HepG2 (cell line): ENCODE measurements around the gene FTSJ1. TPM values are rescaled to one million over a fixed set of nuclear protein-coding genes. Genes with fewer than 3 reads are reported as not detected.

Experiments
- ARNTL ChIP-seq: sonication (generic); formaldehyde crosslinking; IDR thresholded peaks from 2 replicates; pipeline ENCODE4 v1.4.0; 2020; ENCODE audit warnings: mild to moderate bottlenecking, missing genetic modification reagents
- GATAD2A ChIP-seq: IDR thresholded peaks from 2 replicates; pipeline ENCODE4 v1.6.1; 2016
- ISL2 ChIP-seq: sonication (generic); formaldehyde crosslinking; IDR thresholded peaks from 2 replicates; pipeline ENCODE4 v1.5.0; 2020; ENCODE audit warnings: missing genetic modification reagents
- POLR2G ChIP-seq: fragments of 200-400 bp; formaldehyde crosslinking; IDR thresholded peaks from 2 replicates; pipeline ENCODE4 v1.6.1; 2018; ENCODE audit warnings: mild to moderate bottlenecking, low read depth, low read length, moderate library complexity
- SAP130 ChIP-seq: IDR thresholded peaks from 2 replicates; pipeline ENCODE4 v1.6.1; 2016; ENCODE audit warnings: low read depth
- SKI ChIP-seq: fragments of 450-650 bp; IDR thresholded peaks from one replicate; pipeline ENCODE4 v1.6.1; 2018; ENCODE audit warnings: mild to moderate bottlenecking; ENCODE audit not compliant: partially characterized antibody
- TOE1 ChIP-seq: sonication (generic); formaldehyde crosslinking; IDR thresholded peaks from 2 replicates; pipeline ENCODE4 v1.4.0; 2020; ENCODE audit warnings: mild to moderate bottlenecking, missing genetic modification reagents
- ZBTB20 ChIP-seq: sonication (generic); formaldehyde crosslinking; IDR thresholded peaks from 2 replicates; pipeline ENCODE4 v1.8.1; 2023; ENCODE audit warnings: missing genetic modification reagents, low read depth, mild to moderate bottlenecking, borderline replicate concordance
- ZFP90 ChIP-seq: sonication (generic); formaldehyde crosslinking; IDR thresholded peaks from 2 replicates; pipeline ENCODE4 v1.8.0; 2022; ENCODE audit warnings: missing genetic modification reagents, mild to moderate bottlenecking, inconsistent platforms, borderline replicate concordance
- ZNF20 ChIP-seq: sonication (generic); formaldehyde crosslinking; IDR thresholded peaks from 2 replicates; pipeline ENCODE4 v1.4.0; 2020; ENCODE audit warnings: mild to moderate bottlenecking, moderate library complexity, missing genetic modification reagents
- ZNF430 ChIP-seq: sonication (generic); formaldehyde crosslinking; IDR thresholded peaks from 2 replicates; pipeline ENCODE4 v1.9.0; 2021; ENCODE audit warnings: mild to moderate bottlenecking, missing genetic modification reagents
- ZNF7 ChIP-seq: IDR thresholded peaks from 2 replicates; pipeline ENCODE4 v1.6.1; 2016; ENCODE audit warnings: missing biosample characterization, missing genetic modification reagents
- ZSCAN31 ChIP-seq: sonication (generic); formaldehyde crosslinking; IDR thresholded peaks from 2 replicates; pipeline ENCODE4 v1.5.0; 2020; ENCODE audit warnings: low read depth, mild to moderate bottlenecking, missing genetic modification reagents
- polyA plus RNA-seq, 8 experiments: library from polyadenylated mRNA; depleted of rRNA in 3 of 8; stranded (reverse) in 7 of 8; unstranded in 1 of 8; fragments of >200 nt; fragmentation: Illumina TruSeq in 4 of 8; extraction: Trizol in 4 of 8; gene quantifications; 2 replicates each; pipeline versions ENCODE4 v1.2.1 to v1.2.3, GENCODE V29; 2011 to 2016; ENCODE audit warnings: low read depth in 4 of 8, missing spikeins in 1 of 8, mixed read lengths in 1 of 8; ENCODE audit not compliant: insufficient read depth in 1 of 8
- total RNA-seq, 5 experiments: library from RNA; depleted of rRNA; stranded (reverse); fragments of >200 nt; fragmentation: Illumina TruSeq; extraction: Trizol; gene quantifications; 2 replicates each; pipeline ENCODE4 v1.2.3, GENCODE V29; 2016; ENCODE audit warnings: low read depth in 1 of 5
- TF ChIP-seq, protein P1 (sequence below): sonication (generic); formaldehyde crosslinking; IDR thresholded peaks from 2 replicates; pipeline ENCODE4 v1.4.0; 2020; ENCODE audit warnings: missing genetic modification reagents, mild to moderate bottlenecking, borderline replicate concordance
- TF ChIP-seq, protein P2 (sequence below): sonication (generic); formaldehyde crosslinking; IDR thresholded peaks from 2 replicates; pipeline ENCODE4 v1.4.0; 2020; ENCODE audit warnings: low read depth, mild to moderate bottlenecking, missing genetic modification reagents
- TF ChIP-seq, protein P3 (sequence below): sonication (generic); formaldehyde crosslinking; IDR thresholded peaks from 2 replicates; pipeline ENCODE4 v1.4.0; 2020; ENCODE audit warnings: mild to moderate bottlenecking, missing genetic modification reagents
- TF ChIP-seq, protein P4 (sequence below): sonication (generic); formaldehyde crosslinking; IDR thresholded peaks from 2 replicates; pipeline ENCODE4 v1.4.0; 2020; ENCODE audit warnings: missing genetic modification reagents
- TF ChIP-seq, protein P5 (sequence below): sonication (generic); formaldehyde crosslinking; IDR thresholded peaks from 2 replicates; pipeline ENCODE4 v1.4.0; 2020; ENCODE audit warnings: missing genetic modification reagents

FTSJ1 gene
- total and polyA plus RNA-seq, 2 of the 13 experiments (the other 11 are each of a cell fraction or from before 2014, with no cell fraction given) = 30.3 to 37.9 TPM

DNA sequence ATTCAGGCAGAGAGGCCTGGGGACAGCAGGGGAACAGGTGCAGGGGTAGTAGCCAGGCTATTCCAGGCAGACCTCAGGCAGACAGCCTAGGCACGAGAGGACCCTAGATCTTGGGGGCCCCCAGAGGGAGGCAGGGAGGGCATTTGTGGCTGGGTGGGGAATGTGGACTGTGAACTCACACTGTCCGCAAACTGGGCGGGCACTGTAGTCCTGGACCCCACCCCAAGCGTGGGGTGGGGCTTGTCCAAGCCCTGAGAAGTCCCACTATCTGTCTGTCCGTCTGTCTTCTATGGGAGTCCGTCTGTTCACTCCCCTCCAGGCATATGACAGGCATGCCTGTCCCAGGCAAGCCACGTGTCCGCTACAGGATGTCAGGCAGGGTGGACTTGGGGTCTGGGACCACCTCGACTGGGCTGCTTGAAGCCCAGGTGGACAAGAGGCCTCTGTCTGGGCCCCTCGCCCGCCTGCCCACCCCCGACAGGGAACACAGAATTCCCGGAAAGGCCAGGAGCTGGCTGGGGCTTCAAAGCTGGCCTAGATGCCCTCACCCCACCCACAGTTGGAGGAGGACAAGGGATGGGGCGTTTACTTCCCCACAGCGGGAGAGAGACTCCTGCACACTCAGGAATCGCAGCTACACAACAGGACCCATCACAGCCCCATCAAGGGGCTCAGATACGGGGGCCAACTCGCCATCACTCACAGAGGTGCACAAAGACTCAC lies 5.7 kb upstream of the FTSJ1 start, which contains the start of gene SLC38A5 (continued):
- TF ChIP-seq, protein P1, sequence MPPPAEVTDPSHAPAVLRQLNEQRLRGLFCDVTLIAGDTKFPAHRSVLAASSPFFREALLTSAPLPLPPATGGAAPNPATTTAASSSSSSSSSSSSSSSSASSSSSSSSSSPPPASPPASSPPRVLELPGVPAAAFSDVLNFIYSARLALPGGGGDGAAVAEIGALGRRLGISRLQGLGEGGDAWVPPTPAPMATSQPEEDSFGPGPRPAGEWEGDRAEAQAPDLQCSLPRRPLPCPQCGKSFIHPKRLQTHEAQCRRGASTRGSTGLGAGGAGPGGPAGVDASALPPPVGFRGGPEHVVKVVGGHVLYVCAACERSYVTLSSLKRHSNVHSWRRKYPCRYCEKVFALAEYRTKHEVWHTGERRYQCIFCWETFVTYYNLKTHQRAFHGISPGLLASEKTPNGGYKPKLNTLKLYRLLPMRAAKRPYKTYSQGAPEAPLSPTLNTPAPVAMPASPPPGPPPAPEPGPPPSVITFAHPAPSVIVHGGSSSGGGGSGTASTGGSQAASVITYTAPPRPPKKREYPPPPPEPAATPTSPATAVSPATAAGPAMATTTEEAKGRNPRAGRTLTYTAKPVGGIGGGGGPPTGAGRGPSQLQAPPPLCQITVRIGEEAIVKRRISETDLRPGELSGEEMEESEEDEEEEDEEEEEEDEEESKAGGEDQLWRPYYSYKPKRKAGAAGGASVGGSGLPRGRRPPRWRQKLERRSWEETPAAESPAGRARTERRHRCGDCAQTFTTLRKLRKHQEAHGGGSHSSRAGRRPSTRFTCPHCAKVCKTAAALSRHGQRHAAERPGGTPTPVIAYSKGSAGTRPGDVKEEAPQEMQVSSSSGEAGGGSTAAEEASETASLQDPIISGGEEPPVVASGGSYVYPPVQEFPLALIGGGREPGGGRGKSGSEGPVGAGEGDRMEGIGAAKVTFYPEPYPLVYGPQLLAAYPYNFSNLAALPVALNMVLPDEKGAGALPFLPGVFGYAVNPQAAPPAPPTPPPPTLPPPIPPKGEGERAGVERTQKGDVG = no peak
- TF ChIP-seq POLR2G = peak; percentile 60
- TF ChIP-seq ZNF20 (CRISPR knock-in tag) = no peak
- TF ChIP-seq SKI = no peak
- 0 out of 2 replicates have a peak, but pooled peaks have one; percentile 27 for TF ChIP-seq GATAD2A (CRISPR knock-in tag)
- TF ChIP-seq ZNF7 (CRISPR knock-in tag) = no peak
- 0 out of 2 replicates have a peak, but pooled peaks have one; percentile 43 for TF ChIP-seq ZNF430 (CRISPR knock-in tag)
- TF ChIP-seq SAP130 (CRISPR knock-in tag) = peak; percentile 59
- TF ChIP-seq, protein P2, sequence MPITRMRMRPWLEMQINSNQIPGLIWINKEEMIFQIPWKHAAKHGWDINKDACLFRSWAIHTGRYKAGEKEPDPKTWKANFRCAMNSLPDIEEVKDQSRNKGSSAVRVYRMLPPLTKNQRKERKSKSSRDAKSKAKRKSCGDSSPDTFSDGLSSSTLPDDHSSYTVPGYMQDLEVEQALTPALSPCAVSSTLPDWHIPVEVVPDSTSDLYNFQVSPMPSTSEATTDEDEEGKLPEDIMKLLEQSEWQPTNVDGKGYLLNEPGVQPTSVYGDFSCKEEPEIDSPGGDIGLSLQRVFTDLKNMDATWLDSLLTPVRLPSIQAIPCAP (CRISPR knock-in tag) = no peak
- TF ChIP-seq, protein P3, sequence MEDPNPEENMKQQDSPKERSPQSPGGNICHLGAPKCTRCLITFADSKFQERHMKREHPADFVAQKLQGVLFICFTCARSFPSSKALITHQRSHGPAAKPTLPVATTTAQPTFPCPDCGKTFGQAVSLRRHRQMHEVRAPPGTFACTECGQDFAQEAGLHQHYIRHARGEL (CRISPR knock-in tag) = no peak
- TF ChIP-seq ZFP90 (CRISPR knock-in tag) = no peak
- TF ChIP-seq, protein P4, sequence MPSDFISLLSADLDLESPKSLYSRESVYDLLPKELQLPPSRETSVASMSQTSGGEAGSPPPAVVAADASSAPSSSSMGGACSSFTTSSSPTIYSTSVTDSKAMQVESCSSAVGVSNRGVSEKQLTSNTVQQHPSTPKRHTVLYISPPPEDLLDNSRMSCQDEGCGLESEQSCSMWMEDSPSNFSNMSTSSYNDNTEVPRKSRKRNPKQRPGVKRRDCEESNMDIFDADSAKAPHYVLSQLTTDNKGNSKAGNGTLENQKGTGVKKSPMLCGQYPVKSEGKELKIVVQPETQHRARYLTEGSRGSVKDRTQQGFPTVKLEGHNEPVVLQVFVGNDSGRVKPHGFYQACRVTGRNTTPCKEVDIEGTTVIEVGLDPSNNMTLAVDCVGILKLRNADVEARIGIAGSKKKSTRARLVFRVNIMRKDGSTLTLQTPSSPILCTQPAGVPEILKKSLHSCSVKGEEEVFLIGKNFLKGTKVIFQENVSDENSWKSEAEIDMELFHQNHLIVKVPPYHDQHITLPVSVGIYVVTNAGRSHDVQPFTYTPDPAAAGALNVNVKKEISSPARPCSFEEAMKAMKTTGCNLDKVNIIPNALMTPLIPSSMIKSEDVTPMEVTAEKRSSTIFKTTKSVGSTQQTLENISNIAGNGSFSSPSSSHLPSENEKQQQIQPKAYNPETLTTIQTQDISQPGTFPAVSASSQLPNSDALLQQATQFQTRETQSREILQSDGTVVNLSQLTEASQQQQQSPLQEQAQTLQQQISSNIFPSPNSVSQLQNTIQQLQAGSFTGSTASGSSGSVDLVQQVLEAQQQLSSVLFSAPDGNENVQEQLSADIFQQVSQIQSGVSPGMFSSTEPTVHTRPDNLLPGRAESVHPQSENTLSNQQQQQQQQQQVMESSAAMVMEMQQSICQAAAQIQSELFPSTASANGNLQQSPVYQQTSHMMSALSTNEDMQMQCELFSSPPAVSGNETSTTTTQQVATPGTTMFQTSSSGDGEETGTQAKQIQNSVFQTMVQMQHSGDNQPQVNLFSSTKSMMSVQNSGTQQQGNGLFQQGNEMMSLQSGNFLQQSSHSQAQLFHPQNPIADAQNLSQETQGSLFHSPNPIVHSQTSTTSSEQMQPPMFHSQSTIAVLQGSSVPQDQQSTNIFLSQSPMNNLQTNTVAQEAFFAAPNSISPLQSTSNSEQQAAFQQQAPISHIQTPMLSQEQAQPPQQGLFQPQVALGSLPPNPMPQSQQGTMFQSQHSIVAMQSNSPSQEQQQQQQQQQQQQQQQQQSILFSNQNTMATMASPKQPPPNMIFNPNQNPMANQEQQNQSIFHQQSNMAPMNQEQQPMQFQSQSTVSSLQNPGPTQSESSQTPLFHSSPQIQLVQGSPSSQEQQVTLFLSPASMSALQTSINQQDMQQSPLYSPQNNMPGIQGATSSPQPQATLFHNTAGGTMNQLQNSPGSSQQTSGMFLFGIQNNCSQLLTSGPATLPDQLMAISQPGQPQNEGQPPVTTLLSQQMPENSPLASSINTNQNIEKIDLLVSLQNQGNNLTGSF = no peak
- TF ChIP-seq ARNTL (CRISPR knock-in tag) = peak; percentile 62
- TF ChIP-seq, protein P5, sequence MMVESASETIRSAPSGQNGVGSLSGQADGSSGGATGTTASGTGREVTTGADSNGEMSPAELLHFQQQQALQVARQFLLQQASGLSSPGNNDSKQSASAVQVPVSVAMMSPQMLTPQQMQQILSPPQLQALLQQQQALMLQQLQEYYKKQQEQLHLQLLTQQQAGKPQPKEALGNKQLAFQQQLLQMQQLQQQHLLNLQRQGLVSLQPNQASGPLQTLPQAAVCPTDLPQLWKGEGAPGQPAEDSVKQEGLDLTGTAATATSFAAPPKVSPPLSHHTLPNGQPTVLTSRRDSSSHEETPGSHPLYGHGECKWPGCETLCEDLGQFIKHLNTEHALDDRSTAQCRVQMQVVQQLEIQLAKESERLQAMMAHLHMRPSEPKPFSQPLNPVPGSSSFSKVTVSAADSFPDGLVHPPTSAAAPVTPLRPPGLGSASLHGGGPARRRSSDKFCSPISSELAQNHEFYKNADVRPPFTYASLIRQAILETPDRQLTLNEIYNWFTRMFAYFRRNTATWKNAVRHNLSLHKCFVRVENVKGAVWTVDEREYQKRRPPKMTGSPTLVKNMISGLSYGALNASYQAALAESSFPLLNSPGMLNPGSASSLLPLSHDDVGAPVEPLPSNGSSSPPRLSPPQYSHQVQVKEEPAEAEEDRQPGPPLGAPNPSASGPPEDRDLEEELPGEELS (CRISPR knock-in tag) = no peak
- TF ChIP-seq TOE1 = no peak
- TF ChIP-seq ZSCAN31 (CRISPR knock-in tag) = no peak
- no peak for TF ChIP-seq ISL2 (CRISPR knock-in tag)
- TF ChIP-seq ZBTB20 = no peak
